ENCODE results near the gene SLC12A5. TPM values are rescaled to one million over a fixed set of nuclear protein-coding genes. Genes with fewer than 3 reads are reported as not detected.

The SLC12A5 gene
- total and polyA plus RNA-seq, 2 of the 4 experiments (the other 2 are of a cell fraction): 2.2 TPM; not detected in 1

DNA sequence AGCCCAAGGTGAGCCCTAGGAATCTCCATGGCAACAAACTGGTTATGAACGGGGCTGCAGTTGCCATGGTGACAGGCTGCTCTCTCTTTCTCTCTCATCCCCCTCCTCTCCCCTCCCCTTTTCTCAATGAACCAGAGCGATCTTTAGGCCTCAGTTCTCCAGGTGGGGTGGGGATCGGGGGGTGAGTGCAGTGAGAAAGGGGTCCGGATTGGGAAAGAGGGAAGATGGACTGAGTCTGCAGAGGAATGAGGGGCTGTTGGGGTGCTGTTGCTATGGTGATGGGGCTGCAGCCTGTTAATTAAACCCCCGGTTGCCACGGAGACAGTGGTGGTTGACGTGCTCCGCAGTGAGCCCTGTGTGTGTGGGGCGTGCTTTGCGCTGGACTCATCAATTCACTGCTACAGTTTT, 3.6 kb upstream of the SLC12A5 start:
- H3K4me1 ChIP-seq (ENCODE audit: control insufficient read depth, insufficient read depth, low read length): no peaks in the 10 kb centered on the region
- H2AK9ac ChIP-seq (replicated peaks; ENCODE audit: low read depth, low read length, poor library complexity): no peak overlapping the region
- no peaks in the 10 kb centered on the region for H3K79me1 ChIP-seq (ENCODE audit: low read depth in 1 of 2, low read length in 2 of 2)
- DNase-seq (no peak), ATAC-seq (ENCODE audit: low read depth) (no peak)
- no peak overlapping the region for H2BK5ac ChIP-seq (ENCODE audit: low read depth, low read length, poor library complexity, severe bottlenecking)
- CTCF ChIA-PET: no interaction called here
- no peak overlapping the region for H3K4me2 ChIP-seq (ENCODE audit: low read depth, low read length)
- dilution Hi-C loops (cut with HindIII; ENCODE audit: low sequenced_read_pairs, unreplicated experiment) (no loop called here), intact Hi-C loops (cut with micrococcal nuclease) (no loop called here), in situ Hi-C loops (cut with MboI; ENCODE audit: low sequenced_read_pairs) (no loop called here)
- H3K9me1 ChIP-seq (ENCODE audit: insufficient read depth, low read length): no peaks in the 10 kb centered on the region
- H3K18ac ChIP-seq (ENCODE audit: low read depth, low read length): no peak overlapping the region
- no peak overlapping the region for H3K27ac ChIP-seq (ENCODE audit: insufficient read depth, low read length)
- H3K36me3 ChIP-seq (ENCODE audit: control insufficient read depth, insufficient read depth, low read length): no peaks in the 10 kb centered on the region
- H3K56ac ChIP-seq (ENCODE audit: extremely low read depth, insufficient read depth, low read length): no peak overlapping the region
- BruUV-seq (replicated peaks): no TSS peak
- no peak overlapping the region for H3K4me3 ChIP-seq (ENCODE audit: insufficient read depth, low read depth, low read length)
- no peak overlapping the region for H4K8ac ChIP-seq (ENCODE audit: low read depth in 2 of 2, low read length in 2 of 2)
- no peaks in the 10 kb centered on the region for H3K9me3 ChIP-seq (ENCODE audit: control insufficient read depth, insufficient read depth, low read length)
- no peak overlapping the region for H2AFZ ChIP-seq (replicated peaks; ENCODE audit: low read length, poor library complexity)
- peaks cover 49% of the 10 kb centered on the region for H3K27me3 ChIP-seq (ENCODE audit: control insufficient read depth, insufficient read depth, low read length)
- no peak overlapping the region for H4K5ac ChIP-seq (ENCODE audit: low read depth, low read length)
- H2BK120ac ChIP-seq (ENCODE audit: low read depth, low read length): no peak overlapping the region
- H3K14ac ChIP-seq (replicated peaks; ENCODE audit: low read depth, low read length): no peak overlapping the region
- no peak overlapping the region for H3K4ac ChIP-seq (ENCODE audit: low read depth, low read length)
- H2AK5ac ChIP-seq (ENCODE audit: low read depth, low read length): no peak overlapping the region
- TF ChIP-seq CTCF (conservative IDR thresholded peaks at IDR 0.05; ENCODE audit: low read depth, low read length) (no peak), MAZ (IDR thresholded peaks at IDR 0.05; ENCODE audit: borderline replicate concordance, low read depth, low read length) (no peak), FOS (IDR thresholded peaks at IDR 0.05; ENCODE audit: low read depth, low read length) (no peak), RAD21 (IDR thresholded peaks at IDR 0.05; ENCODE audit: low read length) (no peak), MAFK (IDR thresholded peaks at IDR 0.05; ENCODE audit: low read depth, low read length) (no peak), BHLHE40 (IDR thresholded peaks at IDR 0.05; ENCODE audit: low read depth, low read length) (no peak), MXI1 (IDR thresholded peaks at IDR 0.05; ENCODE audit: borderline replicate concordance, low read depth, low read length) (no peak), RFX5 (IDR thresholded peaks at IDR 0.05; ENCODE audit: low read depth, low read length) (no peak), CEBPB (IDR thresholded peaks at IDR 0.05; ENCODE audit: low read depth, low read length) (no peak), USF2 (IDR thresholded peaks at IDR 0.05; ENCODE audit: low read depth, low read length) (no peak), RCOR1 (IDR thresholded peaks at IDR 0.05; ENCODE audit: insufficient replicate concordance, low read length) (no peak)
- H2BK20ac ChIP-seq (ENCODE audit: low read depth, low read length): no peak overlapping the region
- H3K23ac ChIP-seq (ENCODE audit: low read depth, low read length): no peak overlapping the region
- H3K9ac ChIP-seq (ENCODE audit: low read depth, low read length): no peak overlapping the region
- 60% methylated on average over 7 of the region's 10 CpGs; no CpG with 5 or more reads in 1 of the 2 experiments for WGBS, 2 experiments (ENCODE audit: extremely low coverage in 2 of 2, insufficient read length in 1 of 2)
- no peak overlapping the region for H2BK15ac ChIP-seq (ENCODE audit: low read depth, low read length)
- no peak overlapping the region for H4K91ac ChIP-seq (ENCODE audit: insufficient read depth, low read depth, low read length)
- POLR2A ChIA-PET (ENCODE audit: unreplicated experiment): no interaction called here
- no peaks in the 10 kb centered on the region; the same call in 1 of the 2 replicates for H4K20me1 ChIP-seq (ENCODE audit: insufficient read depth, low read length)
